MM.1S (cell line): ENCODE measurements around the gene GALNT6.
A peak's percentile ranks its signal among the peaks of the same experiment; 100 is the strongest.

Experiments
- DNase-seq: peaks from one replicate; pipeline ENCODE4 v3.0.0-alpha.2; 2015
- H2AFZ ChIP-seq: fragments of 300-600 bp; sonication (generic); 2 replicates; pipeline ENCODE4 v1.6.0; 2016; ENCODE audit warnings: antibody characterized with exemption, low read length
- H3F3A ChIP-seq: fragments of 300-600 bp; sonication (generic); 2 replicates; pipeline ENCODE4 v1.6.1; 2016; ENCODE audit warnings: mild to moderate bottlenecking, antibody characterized with exemption, low read length, moderate library complexity, mixed read lengths; ENCODE audit not compliant: insufficient read depth
- H3K27ac ChIP-seq: fragments of 300-600 bp; sonication (generic); 2 replicates; pipeline ENCODE4 v1.5.1; 2016; ENCODE audit warnings: mild to moderate bottlenecking, low read length
- H3K27me3 ChIP-seq: fragments of 300-600 bp; sonication (generic); replicated peaks from 2 replicates; pipeline ENCODE4 v1.6.0; 2016; ENCODE audit warnings: low read length; ENCODE audit not compliant: insufficient read depth
- H3K36me3 ChIP-seq: fragments of 300-600 bp; sonication (generic); replicated peaks from 2 replicates; pipeline ENCODE4 v1.6.1; 2016; ENCODE audit warnings: mild to moderate bottlenecking, low read length, mixed read lengths; ENCODE audit not compliant: insufficient read depth
- H3K4me1 ChIP-seq: fragments of 300-600 bp; sonication (generic); 2 replicates; pipeline ENCODE4 v1.6.1; 2016; ENCODE audit warnings: low read length, mixed read lengths
- H3K4me2 ChIP-seq: fragments of 300-600 bp; sonication (generic); 2 replicates; pipeline ENCODE4 v1.6.0; 2016; ENCODE audit warnings: low read depth, low read length
- H3K4me3 ChIP-seq: fragments of 300-600 bp; sonication (generic); 2 replicates; pipeline ENCODE4 v1.5.1; 2016; ENCODE audit warnings: low read length, mixed read lengths
- H3K79me2 ChIP-seq: fragments of 300-600 bp; sonication (generic); 2 replicates; pipeline ENCODE4 v1.6.1; 2016; ENCODE audit warnings: mixed run types, low read length, mixed read lengths
- H3K9ac ChIP-seq: fragments of 300-600 bp; sonication (generic); 2 replicates; pipeline ENCODE4 v1.6.1; 2016; ENCODE audit warnings: low read length, mixed read lengths
- H3K9me2 ChIP-seq: fragments of 300-600 bp; sonication (generic); replicated peaks from 2 replicates; pipeline ENCODE4 v1.6.1; 2016; ENCODE audit warnings: mild to moderate bottlenecking, low read length, mixed read lengths; ENCODE audit not compliant: insufficient read depth
- H3K9me3 ChIP-seq: fragments of 300-600 bp; sonication (generic); replicated peaks from 2 replicates; pipeline ENCODE4 v1.6.1; 2016; ENCODE audit warnings: mild to moderate bottlenecking, low read length, mixed read lengths; ENCODE audit not compliant: insufficient read depth
- H4K20me1 ChIP-seq: fragments of 300-600 bp; sonication (generic); 2 replicates; pipeline ENCODE4 v1.6.1; 2016; ENCODE audit warnings: mild to moderate bottlenecking, low read length, moderate library complexity, mixed read lengths; ENCODE audit not compliant: insufficient read depth
- EZH2 ChIP-seq: fragments of 300-600 bp; sonication (generic); optimal IDR thresholded peaks from 2 replicates; pipeline ENCODE3; 2017; ENCODE audit warnings: low read depth, mild to moderate bottlenecking, antibody characterized with exemption, low read length, mixed read lengths
- EZH2phosphoT487 ChIP-seq: fragments of 300-600 bp; sonication (generic); IDR thresholded peaks from 2 replicates; pipeline ENCODE4 v1.6.1; 2018; ENCODE audit warnings: antibody characterized with exemption, low read length
- TF ChIP-seq, protein P1 (sequence below): fragments of 300-600 bp; sonication (generic); IDR thresholded peaks from 2 replicates; pipeline ENCODE4 v1.5.1; 2016; ENCODE audit warnings: antibody characterized with exemption, low read length, mixed read lengths

The GALNT6 gene

DNA sequence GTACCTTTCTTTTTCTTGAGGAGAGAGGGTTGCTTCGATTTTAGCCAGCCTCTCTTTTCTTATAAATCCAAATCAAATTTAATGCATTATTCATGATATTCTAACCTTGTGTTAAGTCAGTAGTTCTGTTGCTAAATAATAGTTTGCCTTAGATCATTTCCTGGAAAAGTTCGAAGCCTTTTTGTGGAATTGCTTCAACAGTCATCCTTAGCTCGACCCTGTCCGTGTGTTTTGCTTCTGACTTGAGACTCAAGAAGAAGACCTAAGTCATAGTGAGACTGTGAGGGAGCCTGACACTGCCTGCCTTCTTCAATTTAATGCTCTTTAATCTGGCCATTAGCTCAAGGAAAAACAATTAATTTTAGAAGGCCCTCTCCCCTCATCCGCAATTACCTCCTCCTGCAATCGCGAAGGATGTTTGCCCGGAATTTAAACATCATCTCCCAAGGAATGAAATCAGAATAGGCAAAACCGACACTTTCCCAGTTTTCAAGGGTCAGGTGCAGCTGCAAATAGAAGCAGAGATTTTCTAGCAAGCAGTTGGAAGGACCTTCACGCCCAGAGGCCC, 33.0 kb upstream of the GALNT6 start:
- Histone ChIP-seq H3K79me2 (no peaks in the 10 kb centered on the region), H3K9ac (no peak overlapping the region), H3K9me3 (no peaks in the 10 kb centered on the region), H3F3A (no peaks in the 10 kb centered on the region), H2AFZ (peak overlapping the region; percentile 87), H3K27me3 (0 out of 2 replicates have a peak, but pooled peaks cover 3% of the 10 kb centered on the region), H3K36me3 (no peaks in the 10 kb centered on the region), H3K4me3 (peak overlapping the region; percentile 79), H4K20me1 (no peaks in the 10 kb centered on the region), H3K9me2 (no peaks in the 10 kb centered on the region), H3K4me2 (peak overlapping the region; percentile 78), H3K27ac (no peak overlapping the region), H3K4me1 (peaks cover 10% of the 10 kb centered on the region)
- no peak for DNase-seq
- TF ChIP-seq EZH2phosphoT487 (no peak), EZH2 (no peak)
- TF ChIP-seq, protein P1, sequence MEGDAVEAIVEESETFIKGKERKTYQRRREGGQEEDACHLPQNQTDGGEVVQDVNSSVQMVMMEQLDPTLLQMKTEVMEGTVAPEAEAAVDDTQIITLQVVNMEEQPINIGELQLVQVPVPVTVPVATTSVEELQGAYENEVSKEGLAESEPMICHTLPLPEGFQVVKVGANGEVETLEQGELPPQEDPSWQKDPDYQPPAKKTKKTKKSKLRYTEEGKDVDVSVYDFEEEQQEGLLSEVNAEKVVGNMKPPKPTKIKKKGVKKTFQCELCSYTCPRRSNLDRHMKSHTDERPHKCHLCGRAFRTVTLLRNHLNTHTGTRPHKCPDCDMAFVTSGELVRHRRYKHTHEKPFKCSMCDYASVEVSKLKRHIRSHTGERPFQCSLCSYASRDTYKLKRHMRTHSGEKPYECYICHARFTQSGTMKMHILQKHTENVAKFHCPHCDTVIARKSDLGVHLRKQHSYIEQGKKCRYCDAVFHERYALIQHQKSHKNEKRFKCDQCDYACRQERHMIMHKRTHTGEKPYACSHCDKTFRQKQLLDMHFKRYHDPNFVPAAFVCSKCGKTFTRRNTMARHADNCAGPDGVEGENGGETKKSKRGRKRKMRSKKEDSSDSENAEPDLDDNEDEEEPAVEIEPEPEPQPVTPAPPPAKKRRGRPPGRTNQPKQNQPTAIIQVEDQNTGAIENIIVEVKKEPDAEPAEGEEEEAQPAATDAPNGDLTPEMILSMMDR: no peak

DNA sequence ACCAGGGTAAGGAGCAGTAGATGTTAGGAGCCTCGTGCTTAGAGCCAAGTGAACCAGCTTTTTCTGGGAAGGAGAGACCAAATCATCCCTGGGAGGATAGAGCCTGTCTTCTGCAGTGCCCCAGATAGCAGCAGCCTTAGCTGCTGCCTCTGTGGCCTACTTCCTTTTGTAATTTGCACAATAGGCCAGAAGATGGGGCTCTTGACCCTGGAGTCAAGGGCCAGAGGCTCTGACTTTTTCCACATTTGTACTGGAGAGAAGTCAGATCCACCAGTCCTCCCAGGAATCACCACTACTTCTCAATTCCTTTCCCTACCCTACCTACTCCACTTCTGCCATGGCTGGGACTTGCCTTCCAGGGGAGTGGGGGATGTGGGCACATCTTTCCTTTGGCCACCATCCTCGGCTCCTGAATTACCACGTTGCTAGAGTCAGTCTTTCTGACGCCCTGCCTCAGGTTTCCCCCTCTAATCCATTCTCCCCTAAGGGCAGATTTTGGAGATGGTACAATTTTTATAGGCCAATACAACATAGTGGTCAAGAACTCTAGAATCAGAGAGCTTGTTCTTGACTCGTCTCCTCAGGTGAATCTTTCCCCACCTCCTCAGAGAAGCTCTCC, 30.2 kb upstream of the GALNT6 start:
- Histone ChIP-seq H3K9me3 (no peaks in the 10 kb centered on the region), H3K79me2 (no peaks in the 10 kb centered on the region), H3K9ac (no peak overlapping the region), H3K4me1 (peaks cover 8% of the 10 kb centered on the region; the same call in 1 of the 2 replicates), H3F3A (no peaks in the 10 kb centered on the region), H3K27ac (no peak overlapping the region), H3K27me3 (0 out of 2 replicates have a peak, but pooled peaks cover 3% of the 10 kb centered on the region), H3K4me2 (no peak overlapping the region), H3K4me3 (no peak overlapping the region), H3K9me2 (no peaks in the 10 kb centered on the region), H3K36me3 (no peaks in the 10 kb centered on the region), H4K20me1 (no peaks in the 10 kb centered on the region), H2AFZ (no peak overlapping the region)
- TF ChIP-seq, protein P1: peak; percentile 67
- no peak for TF ChIP-seq EZH2
- DNase-seq: peak; percentile 58

DNA sequence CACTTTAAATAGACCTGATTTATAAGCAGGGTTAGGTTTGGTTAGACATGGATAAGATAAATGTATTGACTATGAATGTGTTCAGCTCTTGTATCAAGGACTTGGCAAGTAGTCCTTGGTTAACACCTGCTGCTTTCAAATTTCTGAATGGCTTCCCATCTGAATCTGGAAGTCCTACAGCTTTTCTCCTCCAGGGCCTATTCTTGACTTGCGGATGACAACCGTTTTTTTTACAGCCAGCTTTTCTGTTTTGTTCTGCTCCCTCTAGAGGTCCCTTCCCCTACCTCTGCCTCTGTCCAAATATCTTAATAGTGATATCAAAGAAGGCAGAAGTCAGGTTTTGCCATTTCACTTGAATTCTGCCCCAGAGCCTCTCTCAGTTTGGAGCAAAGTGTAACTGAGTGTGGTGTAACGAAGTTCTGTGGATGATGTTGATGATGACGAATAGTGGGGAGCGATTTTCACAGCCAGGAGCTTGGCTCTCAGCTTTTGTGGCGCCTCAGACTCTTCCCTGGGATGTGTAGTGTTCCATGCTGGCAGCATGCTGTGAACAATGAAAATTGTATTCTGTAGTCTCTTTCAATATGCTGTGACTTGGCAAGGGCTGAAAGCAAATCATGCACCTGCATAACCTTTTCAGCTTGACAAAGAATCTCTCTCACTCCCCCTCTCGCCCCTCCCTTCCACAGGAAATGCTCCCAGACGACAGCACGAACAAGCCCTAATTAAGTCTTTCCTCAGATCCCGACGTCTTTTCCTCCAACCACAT, 28.4 kb upstream of the GALNT6 start:
- DNase-seq: no peak
- Histone ChIP-seq H3K27ac (no peak overlapping the region), H3K4me3 (no peak overlapping the region), H3K9ac (no peak overlapping the region), H3K9me3 (no peaks in the 10 kb centered on the region), H2AFZ (no peak overlapping the region), H3K36me3 (no peaks in the 10 kb centered on the region), H3K27me3 (0 out of 2 replicates have a peak, but pooled peaks cover 3% of the 10 kb centered on the region), H3K79me2 (no peaks in the 10 kb centered on the region), H3F3A (no peaks in the 10 kb centered on the region), H4K20me1 (no peaks in the 10 kb centered on the region), H3K9me2 (no peaks in the 10 kb centered on the region), H3K4me2 (no peak overlapping the region), H3K4me1 (peaks cover 4% of the 10 kb centered on the region; the same call in 1 of the 2 replicates)
- no peak for TF ChIP-seq EZH2phosphoT487
